NCI-H1436 (cell line): ENCODE data around the gene WBP2.
"Not testable (repeated sequence)": the region's sequence is repeated elsewhere in the genome, so short reads cannot be mapped to it uniquely, and the experiment has no call there.

Experiments
- DNase-seq: peaks from one replicate; lab custom pipeline; 2025; lab: John Stamatoyannopoulos, UW

WBP2 gene

DNA sequence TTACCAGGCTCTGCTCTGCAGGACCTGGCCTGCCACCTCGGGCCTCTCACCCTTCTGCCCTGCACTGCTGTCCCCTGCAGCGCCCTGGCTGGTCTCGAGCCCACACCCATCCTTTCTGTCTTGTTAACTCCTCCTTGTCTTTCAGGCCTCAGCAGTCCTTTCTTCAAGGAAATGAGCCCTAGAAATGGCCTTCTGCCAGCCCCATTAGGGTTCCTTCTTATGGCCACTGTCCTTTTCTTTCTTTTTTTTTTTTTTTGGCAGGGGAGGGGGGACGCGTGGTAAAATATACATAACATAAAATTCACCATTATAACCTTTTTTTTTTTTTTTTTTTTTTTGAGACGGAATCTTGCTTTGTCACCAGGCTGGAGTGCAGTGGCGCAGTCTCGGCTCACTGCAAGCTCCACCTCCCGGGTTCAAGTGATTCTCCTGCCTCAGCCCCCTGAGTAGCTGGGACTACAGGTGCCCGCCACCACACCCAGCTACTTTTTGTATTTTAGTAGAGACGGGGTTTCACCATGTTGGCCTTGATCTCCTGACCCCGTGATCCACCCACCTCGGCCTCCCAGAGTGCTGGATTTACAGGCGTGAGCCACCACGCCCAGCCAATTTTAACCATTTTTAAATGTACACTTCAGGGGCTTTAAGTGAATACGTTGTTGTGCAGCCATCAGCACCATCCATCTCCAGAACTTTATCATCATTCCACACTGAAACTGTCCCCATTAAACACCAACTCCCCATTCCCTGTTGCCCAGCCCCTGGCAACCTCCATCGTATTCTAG, 10.5 kb upstream of the WBP2 start:
- DNase-seq = not testable (repeated sequence)

DNA sequence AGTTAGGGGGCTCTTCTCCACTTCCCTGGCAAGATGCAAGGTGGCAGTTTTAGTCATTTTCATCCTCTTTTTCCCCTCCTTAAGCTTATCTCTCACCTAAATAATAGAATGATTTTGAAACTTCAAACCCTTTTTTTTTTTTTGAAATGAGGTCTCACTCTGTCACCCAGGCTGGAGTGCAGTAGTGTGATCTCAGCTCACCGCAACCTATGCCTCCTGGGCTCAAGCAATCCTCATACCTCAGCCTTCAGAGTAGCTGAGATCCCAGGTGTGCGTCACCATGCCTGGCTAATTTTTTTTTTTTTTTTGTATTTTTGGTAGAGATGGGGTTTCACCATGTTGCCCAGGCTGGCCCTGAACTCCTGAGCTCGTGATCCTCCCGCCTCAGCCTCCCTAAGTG, 9.8 kb upstream of the WBP2 start:
- not testable (repeated sequence) for DNase-seq

DNA sequence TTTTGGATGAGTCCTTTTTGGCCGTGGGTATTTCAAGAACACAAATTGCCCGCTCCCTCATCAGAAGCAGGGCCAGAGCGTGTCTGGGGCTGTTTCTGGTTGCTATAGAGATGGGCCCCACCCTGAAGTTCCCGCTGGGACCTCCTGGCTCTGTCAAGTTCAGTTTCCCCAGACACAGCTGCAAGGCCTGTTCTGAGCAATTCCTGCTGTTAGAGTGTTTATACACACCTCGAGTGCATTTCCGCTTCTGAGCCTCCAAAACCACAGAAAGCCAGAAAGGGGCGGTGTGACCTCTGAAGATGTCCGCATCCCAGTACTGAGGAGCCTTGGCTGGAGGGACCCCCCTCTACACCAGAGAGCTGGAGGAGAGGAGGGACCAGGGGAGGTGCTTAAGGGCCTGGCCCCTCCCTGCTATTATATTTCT, 9.3 kb upstream of the WBP2 start:
- DNase-seq = no peak

DNA sequence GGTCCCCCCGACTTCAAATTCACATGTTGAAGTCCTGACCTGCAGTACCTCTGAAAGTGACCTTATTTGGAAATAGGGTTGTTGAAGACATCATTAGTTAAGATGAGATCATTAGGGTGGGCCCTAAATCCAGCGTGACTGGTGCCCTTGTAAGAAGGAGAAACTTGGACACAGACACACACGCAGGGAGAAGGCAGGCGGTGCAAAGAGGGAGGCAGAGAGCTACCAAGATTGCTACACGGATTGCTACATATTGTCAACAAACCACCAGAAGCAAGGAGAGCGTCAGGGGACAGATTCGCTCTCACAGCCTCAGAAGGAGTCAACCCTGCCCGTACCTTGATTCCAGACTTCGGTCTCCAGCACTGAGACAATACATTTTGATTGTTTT, 6.8 kb upstream of the WBP2 start:
- DNase-seq = no peak

DNA sequence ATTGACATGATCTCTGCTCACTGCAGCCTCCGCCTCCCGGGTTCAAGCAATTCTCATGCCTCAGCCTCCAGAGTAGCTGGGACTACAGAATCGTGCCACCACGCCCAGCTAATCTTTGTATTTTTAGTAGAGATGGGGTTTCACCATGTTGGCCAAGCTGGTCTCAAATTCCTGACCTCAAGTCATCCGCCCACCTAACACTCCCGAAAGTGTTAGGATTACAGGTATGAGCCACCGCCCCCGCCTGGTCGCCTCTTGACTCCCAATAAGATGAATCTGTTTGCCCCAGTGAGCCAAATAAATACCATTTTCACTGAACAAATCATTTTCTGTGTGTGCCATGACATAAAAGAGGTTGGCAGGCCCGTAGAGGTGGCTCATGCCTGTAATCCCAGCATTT, 4.2 kb upstream of the WBP2 start:
- DNase-seq = not testable (repeated sequence)

DNA sequence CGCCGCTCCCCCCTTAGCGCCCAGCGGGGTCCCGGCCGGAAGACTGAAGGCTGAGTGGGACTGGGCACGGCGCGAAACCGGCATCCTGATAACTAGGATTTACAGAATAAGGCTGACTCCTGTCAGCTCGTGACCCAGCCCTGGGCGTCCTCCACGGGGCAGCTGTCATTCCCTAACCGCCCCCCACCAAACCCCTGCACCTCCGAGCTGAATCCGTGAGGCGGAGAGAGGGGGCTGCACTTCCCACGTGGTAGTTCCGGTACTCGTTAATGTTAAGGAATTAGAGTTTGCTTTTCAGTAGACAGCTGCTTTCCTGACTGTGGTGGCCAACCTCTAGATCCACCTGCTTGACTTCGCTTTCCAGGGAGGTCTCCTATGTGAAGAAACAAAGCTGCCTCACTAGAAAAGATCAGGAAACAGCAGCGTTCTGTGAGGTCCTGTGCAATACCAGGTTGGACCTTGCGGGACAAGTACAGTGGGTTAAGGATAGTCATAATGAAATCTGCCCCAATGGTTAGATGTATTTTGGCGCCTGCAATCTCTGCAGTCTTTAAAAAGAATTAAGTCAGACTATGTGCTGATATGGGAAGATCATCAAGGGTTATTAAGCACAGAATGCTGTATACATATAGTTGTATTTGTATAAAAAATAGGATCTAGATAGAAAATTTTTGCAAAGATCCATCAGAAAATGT, 1.1 kb upstream of the WBP2 start:
- DNase-seq = no peak

DNA sequence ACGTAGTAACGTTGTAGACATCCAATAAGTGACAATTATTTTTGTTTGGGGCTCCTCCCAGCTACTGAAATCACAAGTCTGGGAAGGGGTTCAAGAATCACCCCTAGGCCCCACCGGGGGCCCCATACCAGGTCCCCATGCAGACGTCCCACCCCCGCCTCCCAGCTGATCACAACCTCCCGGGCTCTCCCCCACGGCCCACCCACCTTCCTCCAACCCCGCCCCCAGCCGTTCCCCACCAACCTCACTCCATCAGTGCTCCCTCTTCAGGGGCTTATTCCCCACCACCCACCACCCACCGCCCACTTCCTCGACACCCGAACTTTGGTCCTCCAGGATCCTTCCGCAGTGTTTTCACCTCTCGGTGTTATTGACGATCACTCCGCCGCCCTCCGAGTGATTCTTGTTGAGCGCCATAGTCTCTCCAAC, 240 bp downstream of the WBP2 start:
- no peak for DNase-seq

DNA sequence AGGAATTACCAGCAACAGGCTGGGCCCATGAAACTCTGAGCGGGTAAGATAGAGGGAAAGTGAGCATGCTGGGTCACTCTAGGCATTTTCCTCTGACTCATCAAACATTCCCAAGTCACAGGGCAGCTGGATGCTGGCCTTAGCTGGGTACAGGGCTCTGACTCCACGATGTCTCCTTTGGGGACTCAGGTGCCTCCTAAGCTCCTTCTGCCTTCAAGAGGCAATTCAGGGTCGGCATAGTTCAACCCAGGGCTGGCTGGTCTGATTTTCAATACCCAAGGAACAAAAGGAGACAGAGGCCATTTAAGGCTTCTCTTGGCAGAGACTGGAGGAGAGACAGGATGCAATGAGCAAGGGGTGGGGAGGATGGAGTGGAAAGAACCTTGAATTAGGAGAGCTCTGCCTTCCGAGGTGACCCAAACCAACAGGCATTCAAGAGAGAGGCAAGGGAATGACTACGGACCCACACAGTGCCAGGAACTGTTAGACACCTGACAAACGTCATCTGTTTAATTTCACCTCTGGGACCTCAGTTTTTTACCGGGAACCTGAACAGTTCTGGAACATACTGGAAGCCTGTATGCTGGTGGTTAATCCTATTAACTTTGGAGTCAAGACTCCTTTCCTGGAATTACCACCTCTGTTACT, 910 bp downstream of the WBP2 start:
- no peak for DNase-seq

DNA sequence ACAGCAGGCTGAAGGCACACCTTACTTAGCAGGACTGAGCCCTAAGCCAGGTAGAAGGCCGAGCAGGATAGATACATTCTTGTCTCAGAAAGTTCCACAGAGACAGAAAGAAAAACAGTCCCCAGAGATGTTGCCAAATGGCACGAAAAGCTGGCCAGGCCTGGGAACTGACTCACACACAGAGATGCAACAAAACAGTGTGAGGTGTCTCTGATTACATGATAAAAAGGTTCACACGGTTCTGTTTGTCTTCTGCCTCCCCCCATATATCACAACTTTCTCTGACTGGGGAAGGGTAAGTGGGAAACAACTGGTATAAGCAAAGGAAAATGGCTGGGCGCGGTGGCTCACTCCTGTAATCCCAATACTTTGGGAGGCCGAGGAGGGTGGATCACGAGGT, 1.7 kb downstream of the WBP2 start:
- DNase-seq = no peak

DNA sequence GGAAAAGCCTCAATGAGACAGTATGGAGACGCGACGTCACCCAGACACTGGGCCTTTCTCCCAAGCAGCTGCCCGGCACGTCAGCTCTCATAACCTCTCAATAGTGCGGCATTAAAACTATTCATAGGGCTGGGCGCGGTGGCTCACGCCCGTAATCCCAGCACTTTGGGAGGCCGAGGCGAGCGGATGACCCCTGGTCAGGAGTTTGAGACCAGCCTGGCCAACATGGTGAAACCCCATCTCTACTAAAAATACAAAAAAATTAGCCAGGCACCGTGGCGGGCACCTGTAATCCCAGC, 3.5 kb downstream of the WBP2 start:
- not testable (repeated sequence) for DNase-seq

DNA sequence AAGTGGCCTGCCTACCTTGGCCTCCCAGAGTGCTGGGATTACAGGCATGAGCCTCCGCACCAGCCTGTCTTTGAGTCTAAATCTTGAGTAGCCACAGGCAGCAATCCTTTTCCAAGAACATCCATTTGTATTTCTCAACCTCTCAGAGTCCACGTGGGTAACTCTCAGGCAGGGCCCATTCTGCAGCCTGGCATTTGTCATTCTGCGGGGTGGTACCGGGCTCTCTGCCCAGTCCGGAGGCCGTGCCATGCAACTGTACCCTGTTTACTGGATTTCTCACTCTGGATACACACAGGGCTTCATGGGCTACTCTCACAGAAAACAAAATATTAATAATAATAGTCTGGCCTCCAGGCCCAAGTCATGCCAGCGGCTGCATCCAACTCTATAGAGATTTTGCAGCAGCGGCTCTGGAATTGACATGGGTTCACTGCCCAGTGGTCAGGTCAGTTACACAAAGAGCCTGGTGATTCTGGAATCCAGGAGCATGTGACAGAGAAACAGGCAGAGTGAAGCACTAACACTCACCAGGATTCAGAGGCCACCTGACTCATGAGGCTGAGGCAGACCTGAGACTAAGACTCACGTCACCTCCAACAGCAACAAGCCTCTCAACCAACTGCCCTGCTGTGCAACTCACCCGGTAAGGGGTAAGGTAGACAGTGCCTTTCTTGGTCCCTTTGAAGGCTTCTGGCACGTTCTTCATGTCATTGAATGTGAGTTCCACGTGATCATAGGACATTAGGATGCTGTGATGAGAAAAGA, 4.0 kb downstream of the WBP2 start:
- DNase-seq = no peak

DNA sequence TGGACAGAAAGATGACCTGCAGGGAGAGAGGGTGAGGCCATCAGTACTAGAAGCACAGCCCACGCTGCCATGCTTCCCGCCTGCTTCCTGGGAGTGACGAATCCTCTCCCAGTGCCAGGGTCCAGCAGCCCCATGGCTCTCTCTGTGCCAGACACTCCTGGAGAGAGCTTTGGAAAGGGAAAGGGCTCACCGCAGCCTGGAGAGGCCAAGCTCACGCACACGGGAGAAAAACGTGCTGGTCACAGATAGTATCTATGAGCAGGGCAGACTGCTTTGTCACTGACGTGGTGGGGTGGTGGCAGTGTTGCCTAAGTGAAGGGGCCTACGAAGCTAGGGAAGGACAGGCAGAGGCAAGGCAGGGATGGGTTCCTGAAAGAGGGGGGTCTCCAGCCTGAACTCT, 5.4 kb downstream of the WBP2 start:
- DNase-seq = no peak

DNA sequence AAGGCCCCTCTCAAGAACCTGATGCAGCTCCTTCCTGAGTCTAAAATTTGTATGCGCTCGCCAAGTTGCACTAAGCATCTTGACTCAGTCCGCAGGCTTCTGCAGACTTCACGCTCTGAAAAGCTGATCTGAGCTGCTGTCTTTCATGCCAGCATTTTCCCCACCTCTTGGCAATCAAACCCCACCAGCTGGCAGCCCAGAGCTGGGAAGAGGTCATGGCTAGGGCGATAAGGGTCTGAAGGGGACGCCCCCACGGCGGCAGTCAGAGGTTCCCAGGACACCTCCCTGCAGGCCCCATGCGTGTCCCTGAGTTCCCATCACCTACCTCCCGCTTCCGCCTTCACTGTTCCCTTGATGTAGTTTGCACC, 5.9 kb downstream of the WBP2 start:
- DNase-seq = no peak

DNA sequence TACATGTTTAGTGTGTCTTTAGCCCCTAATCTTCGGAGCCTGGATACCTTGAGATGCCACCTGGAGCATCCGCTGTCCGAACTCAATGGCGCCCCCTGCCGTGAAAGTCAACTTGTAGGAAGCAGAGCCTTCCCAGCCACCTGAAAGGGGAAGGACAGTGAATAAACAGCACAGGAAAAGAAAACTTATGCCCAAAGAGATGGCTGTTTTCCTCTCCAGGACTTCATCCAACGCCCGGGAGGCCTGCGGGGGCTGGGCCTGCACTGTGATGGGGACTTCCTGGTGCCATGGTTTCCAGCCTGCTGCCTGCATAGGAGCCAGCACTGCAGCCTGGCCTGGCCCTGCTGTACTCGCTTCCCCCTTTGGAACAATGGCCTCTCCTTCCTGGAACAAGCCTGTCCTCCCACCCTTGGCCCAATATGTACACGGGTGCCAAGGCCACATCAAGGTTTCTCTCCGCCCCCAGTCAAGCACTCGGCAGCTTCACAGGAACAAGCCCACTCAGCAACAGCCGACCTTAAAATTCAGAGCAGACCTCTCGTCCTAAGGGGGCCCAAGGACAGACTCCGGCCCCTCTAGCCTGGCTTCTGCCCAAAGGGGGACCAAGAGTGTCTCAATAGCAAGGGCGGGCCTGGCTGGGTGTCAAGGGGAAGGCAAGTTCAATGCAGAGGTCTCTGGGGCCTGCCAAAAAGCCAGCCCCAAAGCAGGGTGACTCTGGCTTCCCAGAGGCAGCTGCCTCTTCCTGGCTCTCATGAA, 6.4 kb downstream of the WBP2 start:
- peak; percentile 68 for DNase-seq

DNA sequence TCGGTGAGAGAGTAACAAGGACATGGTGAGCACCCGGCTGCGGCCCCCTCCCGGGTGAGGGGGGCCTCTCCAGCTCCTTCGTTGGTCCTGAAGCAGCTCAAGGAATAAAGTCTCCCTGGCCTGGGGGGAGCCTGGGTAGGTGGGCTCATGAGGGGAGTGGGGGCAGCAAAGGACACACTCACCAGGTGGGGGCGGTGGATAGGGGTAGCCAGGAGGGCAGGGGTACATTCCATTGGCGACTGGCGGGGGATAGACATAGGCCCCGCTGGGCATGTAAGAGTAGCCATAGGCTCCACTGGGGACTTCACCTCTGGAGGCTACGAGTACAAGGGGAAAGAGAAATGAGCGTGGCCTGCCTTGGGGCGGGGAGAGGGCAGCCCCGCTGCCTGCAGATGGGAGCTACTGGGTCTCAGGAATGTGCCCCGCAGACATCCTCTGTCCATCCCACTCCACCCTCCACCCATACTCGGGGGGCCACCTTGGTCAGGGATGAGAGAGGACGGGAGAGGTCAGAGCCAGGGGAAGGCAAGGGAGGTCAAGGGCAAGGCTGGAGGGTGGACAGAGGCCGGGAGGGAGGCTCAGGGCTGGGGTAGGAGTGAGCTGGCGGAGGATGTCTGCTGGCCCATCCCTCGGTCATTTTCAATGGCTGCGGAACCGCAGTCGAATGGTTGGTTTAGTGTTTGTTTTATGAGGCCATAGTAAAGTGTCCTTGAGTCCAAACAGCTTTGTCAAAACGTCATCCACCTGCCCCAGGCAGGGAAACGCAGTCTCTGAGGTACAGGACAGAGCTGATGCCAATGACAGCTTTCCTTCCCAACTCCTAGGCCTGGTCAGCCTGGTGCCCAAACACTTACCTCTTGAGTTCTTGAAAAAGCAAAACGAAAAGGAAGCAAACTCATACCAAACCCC, 7.3 kb downstream of the WBP2 start:
- DNase-seq = no peak

DNA sequence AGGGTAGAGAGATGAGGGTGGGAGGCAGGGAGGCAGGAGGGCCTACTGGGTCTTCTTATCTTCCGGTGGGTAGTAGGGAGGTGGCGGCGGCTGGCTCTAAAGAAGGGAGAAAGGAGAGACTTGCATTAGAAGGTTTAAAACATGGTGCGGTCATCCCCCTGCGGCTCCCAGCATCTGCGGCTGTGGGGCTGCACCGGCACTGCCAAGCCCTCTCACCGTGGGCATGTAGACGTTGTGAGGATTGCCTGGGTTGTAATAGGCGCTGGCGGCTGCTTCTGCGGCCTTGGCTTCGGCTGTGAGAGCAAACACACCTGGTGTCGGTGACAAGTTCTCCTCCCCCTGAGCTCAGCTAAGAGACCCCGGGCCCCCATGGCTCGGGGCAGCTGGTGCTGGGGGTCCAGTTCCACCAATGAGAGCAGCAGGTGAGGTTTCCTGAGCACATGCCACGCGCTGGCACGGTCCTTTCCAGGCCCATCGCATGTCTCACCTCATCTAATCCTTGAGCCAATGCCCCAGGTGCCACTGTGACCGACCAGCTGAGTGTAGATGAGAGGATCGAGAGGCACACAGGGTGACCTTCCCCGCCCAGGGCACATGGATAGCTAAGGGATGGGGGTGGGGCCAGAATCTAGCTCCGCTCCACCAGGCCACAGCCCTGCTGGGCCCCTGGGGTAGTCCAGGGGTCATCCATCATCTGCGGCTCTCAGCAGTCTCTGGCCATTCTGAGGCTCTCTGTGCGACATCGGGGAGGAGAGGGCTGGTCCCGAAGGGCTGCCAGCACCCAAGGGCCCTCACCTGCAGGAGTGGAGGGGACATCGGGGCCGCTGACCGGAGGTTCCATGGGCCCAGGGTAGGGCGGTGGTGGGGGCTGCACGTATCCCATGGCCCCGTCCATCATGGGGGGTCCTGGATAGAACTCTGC, 8.2 kb downstream of the WBP2 start:
- no peak for DNase-seq

DNA sequence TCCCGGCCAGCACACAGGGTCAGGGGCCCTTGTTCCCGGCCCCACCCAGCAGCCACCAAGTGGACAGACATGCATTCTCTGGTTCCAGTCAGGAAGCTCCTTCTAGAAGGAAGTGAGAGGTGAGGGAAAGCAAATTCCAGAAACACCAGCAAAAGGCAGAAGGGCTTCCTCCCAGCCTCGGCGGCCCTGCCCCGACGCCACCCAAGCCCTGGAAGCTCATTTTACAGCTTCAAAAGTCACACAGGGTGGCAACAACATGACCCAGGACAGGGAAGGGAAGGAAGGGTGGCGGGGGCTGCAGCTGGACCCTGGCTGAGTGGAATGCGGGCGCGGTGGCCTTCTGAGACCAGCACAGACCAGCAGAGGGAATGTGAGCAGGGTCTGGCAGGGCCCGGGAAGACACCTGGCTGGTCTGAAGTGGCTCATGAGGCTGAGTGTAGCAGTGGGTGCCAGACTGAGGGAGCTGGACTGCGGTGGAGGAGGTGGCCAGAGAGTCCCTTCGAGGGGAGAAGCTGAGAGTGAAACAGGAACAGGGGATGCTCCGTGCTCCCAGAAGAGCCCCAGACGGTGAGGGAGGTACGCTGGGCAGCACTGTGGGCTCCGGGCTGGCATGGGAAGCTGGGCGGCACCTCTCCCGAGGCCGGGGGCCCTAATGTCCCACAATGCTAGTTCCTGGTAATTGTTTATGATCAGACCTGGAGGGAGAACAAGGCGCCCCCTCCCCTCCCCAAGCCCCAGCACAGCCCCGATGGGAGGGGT, 9.0 kb downstream of the WBP2 start:
- DNase-seq = no peak

DNA sequence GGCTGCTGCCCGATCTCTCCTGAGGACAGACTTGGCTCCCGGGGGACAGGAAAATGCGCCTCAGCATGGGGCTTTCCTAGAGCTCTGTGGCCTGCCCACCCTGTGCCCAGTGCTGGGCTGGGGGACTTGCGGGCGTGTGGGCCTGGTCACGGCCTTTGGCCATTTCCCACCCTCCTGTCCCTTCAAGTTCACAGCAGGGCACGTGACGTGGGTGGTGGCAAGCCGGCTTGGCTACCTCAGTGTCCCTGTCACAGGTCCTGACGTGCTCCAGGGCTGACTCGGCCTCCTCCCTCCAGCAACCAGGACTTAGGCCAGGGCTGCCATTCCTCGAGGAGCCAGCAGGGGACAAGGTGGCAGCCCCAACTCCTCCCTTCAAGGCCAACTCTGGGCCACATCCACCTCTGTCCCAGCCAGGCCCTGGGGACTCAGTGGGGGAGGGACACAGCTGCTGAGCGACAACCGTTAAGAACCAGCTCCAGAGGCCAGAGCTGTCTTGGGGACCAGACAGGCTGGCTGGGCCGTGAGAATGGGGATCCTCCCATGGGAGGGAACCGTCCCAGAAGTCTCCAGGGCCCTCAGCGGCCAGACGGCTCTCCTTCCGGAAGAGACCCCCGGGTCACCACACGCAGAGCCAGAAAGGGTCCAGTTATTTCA, 9.9 kb downstream of the WBP2 start:
- DNase-seq = peak; percentile 53
